Smooth muscle cell (in vitro differentiated cells): ENCODE results near the gene SLC37A1. TPM values are rescaled to one million over a fixed set of nuclear protein-coding genes. Genes with fewer than 3 reads are reported as not detected.

Experiments
- DNase-seq: peaks from one replicate; lab custom pipeline; 2025; ENCODE audit not compliant: unreplicated experiment; lab: John Stamatoyannopoulos, UW
- H2AFZ ChIP-seq: fragments of 200-600 bp; sonication (generic); 2 replicates; pipeline ENCODE4 v1.6.0; 2016; ENCODE audit warnings: antibody characterized with exemption, low read depth, mild to moderate bottlenecking
- H3F3A ChIP-seq: fragments of 200-600 bp; sonication (generic); 2 replicates; pipeline ENCODE4 v1.6.0; 2017; ENCODE audit warnings: antibody characterized with exemption, low read depth
- H3K27ac ChIP-seq: fragments of 200-600 bp; sonication (generic); 2 replicates; pipeline ENCODE4 v1.5.1; 2016; ENCODE audit warnings: low read depth, mild to moderate bottlenecking
- H3K27me3 ChIP-seq: fragments of 200-600 bp; sonication (generic); 2 replicates; pipeline ENCODE4 v1.6.1; 2016; ENCODE audit warnings: low read depth, mild to moderate bottlenecking
- H3K36me3 ChIP-seq: fragments of 200-600 bp; sonication (generic); 2 replicates; pipeline ENCODE4 v1.5.1; 2016; ENCODE audit warnings: low read depth
- H3K4me1 ChIP-seq: fragments of 200-600 bp; sonication (generic); 2 replicates; pipeline ENCODE4 v1.5.1; 2016; ENCODE audit warnings: low read depth
- H3K4me2 ChIP-seq: fragments of 200-600 bp; sonication (generic); 2 replicates; pipeline ENCODE4 v1.6.0; 2016; ENCODE audit warnings: mild to moderate bottlenecking
- H3K4me3 ChIP-seq: fragments of 200-600 bp; sonication (generic); 2 replicates; pipeline ENCODE4 v1.5.1; 2016; ENCODE audit warnings: mild to moderate bottlenecking
- H3K79me2 ChIP-seq: fragments of 200-600 bp; sonication (generic); 2 replicates; pipeline ENCODE4 v1.6.0; 2016; ENCODE audit warnings: low read depth, mild to moderate bottlenecking
- H3K9ac ChIP-seq: fragments of 200-600 bp; sonication (generic); 2 replicates; pipeline ENCODE4 v1.6.0; 2016; ENCODE audit warnings: low read depth
- H3K9me3 ChIP-seq: fragments of 200-600 bp; sonication (generic); replicated peaks from 2 replicates; pipeline ENCODE4 v1.5.1; 2016; ENCODE audit warnings: low read depth
- H4K20me1 ChIP-seq: fragments of 200-600 bp; sonication (generic); 2 replicates; pipeline ENCODE4 v1.6.0; 2016; ENCODE audit warnings: low read depth
- WGBS: methylation state at CpG from one replicate; pipeline ENCODE4 v1.1.7; 2016; ENCODE audit warnings: low lambda C conversion rate; 5-methylcytosine and 5-hydroxymethylcytosine counted together
- polyA plus RNA-seq: library from polyadenylated mRNA; unstranded; fragments of >200 nt; fragmentation: Nextera tagmentation; extraction: Ambion mirVana; gene quantifications from 2 replicates; pipeline ENCODE4 v1.2.1, GENCODE V29; 2016
- total RNA-seq: library from RNA; depleted of rRNA; stranded (reverse); fragments of >200 nt; gene quantifications from 2 replicates; pipeline ENCODE4 v1.2.3, GENCODE V29; 2014
- TF ChIP-seq, protein P1 (sequence below): fragments of 200-600 bp; sonication (generic); IDR thresholded peaks from 2 replicates; pipeline ENCODE4 v1.5.1; 2017; ENCODE audit warnings: borderline replicate concordance, mild to moderate bottlenecking, antibody characterized with exemption; ENCODE audit not compliant: insufficient read depth, poor library complexity, severe bottlenecking

The SLC37A1 gene
- total and polyA plus RNA-seq, 2 experiments from 2014 or later = 15.0 to 18.0 TPM

DNA sequence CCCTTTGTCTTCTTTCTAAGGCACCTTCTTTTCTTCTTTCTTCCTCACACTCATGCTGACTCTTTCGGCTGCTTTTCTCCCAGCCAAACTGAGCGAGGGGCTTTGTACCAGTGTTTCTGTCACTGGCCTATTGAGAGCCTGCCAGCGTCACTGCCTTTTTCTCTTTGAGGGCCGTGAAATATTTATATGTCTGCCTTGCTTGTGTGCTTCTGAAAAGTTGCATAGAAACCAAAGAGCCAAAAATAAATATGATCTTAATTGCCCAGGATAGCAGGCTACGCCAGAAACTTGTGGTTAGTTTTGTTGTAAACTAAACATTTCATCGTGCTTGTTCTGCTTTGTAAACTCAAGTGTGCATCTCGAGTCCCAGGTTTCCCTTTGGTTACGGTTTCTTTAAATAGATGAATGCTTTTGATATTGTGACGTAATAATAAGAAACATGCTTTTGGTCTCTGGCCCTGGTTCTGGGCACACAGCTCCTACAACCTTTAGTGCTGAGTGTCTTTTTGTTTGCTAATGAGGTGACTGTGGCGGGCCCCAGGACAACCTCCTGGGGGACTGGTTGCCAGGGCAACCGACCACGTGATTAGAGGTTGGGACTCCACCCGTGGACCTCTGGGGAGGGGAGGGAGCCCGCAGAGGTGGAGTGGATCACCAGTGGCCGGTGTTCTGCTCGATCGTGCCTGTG is 10.8 kb downstream of the SLC37A1 start:
- Histone ChIP-seq H3K4me1 (peaks cover 32% of the 10 kb centered on the region), H3K4me3 (peak overlapping the region; percentile 24), H3K4me2 (peak overlapping the region; percentile 65), H3K36me3 (no peaks in the 10 kb centered on the region), H3K9me3 (no peaks in the 10 kb centered on the region), H3K9ac (peak overlapping the region; percentile 87), H3F3A (peaks cover 10% of the 10 kb centered on the region), H2AFZ (peak overlapping the region; percentile 73), H3K27me3 (no peaks in the 10 kb centered on the region), H3K79me2 (no peaks in the 10 kb centered on the region), H4K20me1 (no peaks in the 10 kb centered on the region), H3K27ac (peak overlapping the region; percentile 95)
- TF ChIP-seq, protein P1, sequence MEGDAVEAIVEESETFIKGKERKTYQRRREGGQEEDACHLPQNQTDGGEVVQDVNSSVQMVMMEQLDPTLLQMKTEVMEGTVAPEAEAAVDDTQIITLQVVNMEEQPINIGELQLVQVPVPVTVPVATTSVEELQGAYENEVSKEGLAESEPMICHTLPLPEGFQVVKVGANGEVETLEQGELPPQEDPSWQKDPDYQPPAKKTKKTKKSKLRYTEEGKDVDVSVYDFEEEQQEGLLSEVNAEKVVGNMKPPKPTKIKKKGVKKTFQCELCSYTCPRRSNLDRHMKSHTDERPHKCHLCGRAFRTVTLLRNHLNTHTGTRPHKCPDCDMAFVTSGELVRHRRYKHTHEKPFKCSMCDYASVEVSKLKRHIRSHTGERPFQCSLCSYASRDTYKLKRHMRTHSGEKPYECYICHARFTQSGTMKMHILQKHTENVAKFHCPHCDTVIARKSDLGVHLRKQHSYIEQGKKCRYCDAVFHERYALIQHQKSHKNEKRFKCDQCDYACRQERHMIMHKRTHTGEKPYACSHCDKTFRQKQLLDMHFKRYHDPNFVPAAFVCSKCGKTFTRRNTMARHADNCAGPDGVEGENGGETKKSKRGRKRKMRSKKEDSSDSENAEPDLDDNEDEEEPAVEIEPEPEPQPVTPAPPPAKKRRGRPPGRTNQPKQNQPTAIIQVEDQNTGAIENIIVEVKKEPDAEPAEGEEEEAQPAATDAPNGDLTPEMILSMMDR = no peak
- 21% methylated on average over 17 of the region's 17 CpGs for WGBS
- no peak for DNase-seq

DNA sequence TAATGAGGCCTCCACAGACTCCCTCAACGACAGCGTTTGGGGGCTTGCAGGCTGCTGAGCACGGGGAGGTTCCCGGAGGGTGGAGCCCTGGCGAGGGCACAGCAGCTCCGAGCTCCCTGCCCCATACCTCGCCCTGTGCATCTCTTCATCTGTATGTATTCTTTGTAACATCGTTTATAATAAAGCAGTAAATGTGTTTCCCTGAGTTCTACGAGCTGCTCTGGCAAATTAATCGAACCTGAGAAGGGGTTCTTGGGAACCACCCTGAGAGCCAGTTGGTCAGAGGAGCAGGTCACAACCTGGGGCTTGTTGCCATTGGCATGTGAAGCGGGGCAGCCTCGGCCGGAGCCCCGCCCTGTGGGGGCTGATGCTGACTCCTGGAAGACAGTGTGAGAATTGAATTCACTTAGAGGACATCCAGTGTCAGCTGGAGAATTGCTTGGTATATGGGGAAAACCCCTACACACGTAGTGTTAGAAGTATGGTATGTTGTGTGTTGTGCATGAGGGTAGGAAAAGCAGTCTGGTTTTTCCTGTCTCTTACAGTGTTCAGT is 11.5 kb downstream of the SLC37A1 start:
- Histone ChIP-seq H3K36me3 (no peaks in the 10 kb centered on the region), H3K79me2 (no peaks in the 10 kb centered on the region), H3K27ac (peak overlapping the region; percentile 95), H4K20me1 (no peaks in the 10 kb centered on the region), H3K9me3 (no peaks in the 10 kb centered on the region), H3K9ac (peak overlapping the region; percentile 87), H3K27me3 (no peaks in the 10 kb centered on the region), H2AFZ (no peak overlapping the region), H3K4me2 (peak overlapping the region; percentile 65), H3K4me1 (peaks cover 32% of the 10 kb centered on the region), H3F3A (peaks cover 10% of the 10 kb centered on the region), H3K4me3 (peak overlapping the region; percentile 14)
- TF ChIP-seq, protein P1 = no peak
- DNase-seq = no peak
- WGBS = 49% methylated on average over 15 of the region's 15 CpGs

DNA sequence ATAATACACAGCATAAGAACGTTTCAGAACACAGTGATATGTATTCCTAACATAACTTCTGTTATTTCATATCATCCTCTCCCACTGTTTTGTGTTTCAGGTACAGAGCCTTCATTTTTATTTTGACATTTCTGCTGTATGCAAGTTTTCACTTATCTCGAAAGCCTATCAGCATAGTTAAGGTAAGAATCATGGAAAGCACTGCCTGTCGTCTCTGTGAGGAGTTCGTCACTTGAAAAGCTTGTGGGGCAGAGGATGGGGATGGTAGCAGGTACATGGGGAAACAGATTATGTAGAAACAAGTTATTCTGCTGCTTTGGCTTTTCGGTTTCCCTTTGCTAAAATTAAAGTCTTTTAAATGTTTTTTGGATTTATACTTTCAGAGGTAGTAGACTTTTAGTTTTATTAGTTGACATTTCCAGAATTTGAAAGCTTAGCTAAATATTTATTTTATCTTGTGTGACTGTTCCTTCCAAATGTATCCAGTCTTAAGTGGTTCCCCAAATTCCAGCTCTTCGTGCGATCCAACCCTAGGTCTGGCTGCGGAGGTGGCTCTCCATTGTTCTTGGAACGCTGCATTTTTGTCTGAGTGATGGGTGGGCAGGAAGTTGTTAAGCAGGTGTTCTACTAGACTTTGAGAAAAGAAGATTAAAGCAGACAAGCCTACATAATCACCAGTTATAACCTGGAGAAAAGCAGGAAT is 12.2 kb downstream of the SLC37A1 start:
- H3F3A ChIP-seq = peaks cover 10% of the 10 kb centered on the region
- DNase-seq = no peak
- WGBS = 76% methylated on average over 9 of the region's 9 CpGs
- TF ChIP-seq, protein P1 = no peak
- no peaks in the 10 kb centered on the region for H3K79me2 ChIP-seq
- H3K36me3 ChIP-seq = no peaks in the 10 kb centered on the region
- H3K9me3 ChIP-seq = no peaks in the 10 kb centered on the region
- peak overlapping the region; percentile 57 for H3K9ac ChIP-seq
- no peaks in the 10 kb centered on the region for H3K27me3 ChIP-seq
- H3K4me2 ChIP-seq = peak overlapping the region; percentile 65
- no peaks in the 10 kb centered on the region for H4K20me1 ChIP-seq
- H3K27ac ChIP-seq = peak overlapping the region; percentile 95
- no peak overlapping the region for H2AFZ ChIP-seq
- peaks cover 32% of the 10 kb centered on the region for H3K4me1 ChIP-seq
- no peak overlapping the region for H3K4me3 ChIP-seq
